PC-9 (cell line): ENCODE results near the gene DECR2. TPM values are rescaled to one million over a fixed set of nuclear protein-coding genes. Genes with fewer than 3 reads are reported as not detected.

Experiments
- BruUV-seq: library from RNA; stranded (reverse); fragments of 400-500 nt; replicated peaks from 2 replicates; lab custom pipeline; 2021; lab: Mats Ljungman, UMichigan
- CTCF ChIA-PET: fragments of 300-600 bp; sonication (Branson Sonifier 250); formaldehyde crosslinking; loops from one replicate; lab custom pipeline; 2022; ENCODE audit warnings: antibody characterized with exemption; lab: Charles Lee
- POLR2A ChIA-PET: fragments of 300-600 bp; sonication (Branson Sonifier 250); formaldehyde crosslinking; loops from one replicate; lab custom pipeline; 2022; ENCODE audit warnings: antibody characterized with exemption; ENCODE audit not compliant: unreplicated experiment; lab: Charles Lee
- DNase-seq, 2 experiments: peaks; one replicate each; pipeline versions ENCODE4 v3.0.0 to v3.0.0-alpha.2; 2015 to 2022; ENCODE audit warnings: mixed read lengths in 1 of 2
- H2AFZ ChIP-seq: fragments of 200-600 bp; sonication (generic); 2 replicates; pipeline ENCODE4 v1.8.1; 2017; ENCODE audit warnings: antibody characterized with exemption
- H3F3A ChIP-seq: fragments of 200-600 bp; sonication (generic); 2 replicates; pipeline ENCODE4 v1.8.1; 2017; ENCODE audit warnings: antibody characterized with exemption, mild to moderate bottlenecking, low read depth; ENCODE audit not compliant: insufficient read depth
- H3K27ac ChIP-seq: fragments of 200-600 bp; sonication (generic); 2 replicates; pipeline ENCODE4 v1.6.1; 2016; ENCODE audit warnings: mixed run types
- H3K27me3 ChIP-seq: fragments of 200-600 bp; sonication (generic); 2 replicates; pipeline ENCODE4 v1.6.1; 2016; ENCODE audit warnings: low read depth, mixed run types; ENCODE audit not compliant: insufficient read depth
- H3K36me3 ChIP-seq: fragments of 200-600 bp; sonication (generic); 2 replicates; pipeline ENCODE4 v1.6.1; 2016; ENCODE audit warnings: low read depth, mixed run types
- H3K4me1 ChIP-seq: fragments of 200-600 bp; sonication (generic); replicated peaks from 2 replicates; pipeline ENCODE4 v1.6.1; 2016; ENCODE audit warnings: mixed run types; ENCODE audit not compliant: insufficient read depth
- H3K4me2 ChIP-seq: fragments of 200-600 bp; sonication (generic); 2 replicates; pipeline ENCODE4 v1.6.1; 2017; ENCODE audit warnings: mixed run types
- H3K4me3 ChIP-seq: fragments of 200-600 bp; sonication (generic); 2 replicates; pipeline ENCODE4 v1.6.1; 2016; ENCODE audit warnings: mixed run types
- H3K79me2 ChIP-seq: fragments of 200-600 bp; sonication (generic); 2 replicates; pipeline ENCODE4 v1.6.1; 2017; ENCODE audit warnings: low read depth, mixed run types
- H3K9me2 ChIP-seq: fragments of 200-600 bp; sonication (generic); 2 replicates; pipeline ENCODE4 v1.8.1; 2017; ENCODE audit warnings: mild to moderate bottlenecking; ENCODE audit not compliant: insufficient read depth
- H3K9me3 ChIP-seq: fragments of 200-600 bp; sonication (generic); 2 replicates; pipeline ENCODE4 v1.8.1; 2016; ENCODE audit warnings: low read depth; ENCODE audit not compliant: insufficient read depth
- H4K20me1 ChIP-seq: fragments of 200-600 bp; sonication (generic); 2 replicates; pipeline ENCODE4 v1.8.1; 2017; ENCODE audit not compliant: insufficient read depth
- EZH2 ChIP-seq: fragments of 200-600 bp; sonication (generic); IDR thresholded peaks from 2 replicates; pipeline ENCODE4 v1.8.0; 2017; ENCODE audit warnings: antibody characterized with exemption, low read depth
- intact Hi-C: fragments of 100-400 bp; cut with micrococcal nuclease; formaldehyde crosslinking; loops from one replicate; pipeline ENCODE4 v1.10.0; 2022; ENCODE audit not compliant: unreplicated experiment
- total RNA-seq: library from RNA; stranded (reverse); gene quantifications from 2 replicates; pipeline ENCODE4 v1.2.3, GENCODE V29; 2021
- TF ChIP-seq, protein P1 (sequence below): fragments of 200-600 bp; sonication (generic); conservative IDR thresholded peaks from 2 replicates; pipeline ENCODE4 v1.6.1; 2017; ENCODE audit warnings: mixed run types, antibody characterized with exemption, mild to moderate bottlenecking, moderate library complexity

Gene DECR2
- total RNA-seq, 1 experiment from 2014 or later = 65.4 TPM

DNA sequence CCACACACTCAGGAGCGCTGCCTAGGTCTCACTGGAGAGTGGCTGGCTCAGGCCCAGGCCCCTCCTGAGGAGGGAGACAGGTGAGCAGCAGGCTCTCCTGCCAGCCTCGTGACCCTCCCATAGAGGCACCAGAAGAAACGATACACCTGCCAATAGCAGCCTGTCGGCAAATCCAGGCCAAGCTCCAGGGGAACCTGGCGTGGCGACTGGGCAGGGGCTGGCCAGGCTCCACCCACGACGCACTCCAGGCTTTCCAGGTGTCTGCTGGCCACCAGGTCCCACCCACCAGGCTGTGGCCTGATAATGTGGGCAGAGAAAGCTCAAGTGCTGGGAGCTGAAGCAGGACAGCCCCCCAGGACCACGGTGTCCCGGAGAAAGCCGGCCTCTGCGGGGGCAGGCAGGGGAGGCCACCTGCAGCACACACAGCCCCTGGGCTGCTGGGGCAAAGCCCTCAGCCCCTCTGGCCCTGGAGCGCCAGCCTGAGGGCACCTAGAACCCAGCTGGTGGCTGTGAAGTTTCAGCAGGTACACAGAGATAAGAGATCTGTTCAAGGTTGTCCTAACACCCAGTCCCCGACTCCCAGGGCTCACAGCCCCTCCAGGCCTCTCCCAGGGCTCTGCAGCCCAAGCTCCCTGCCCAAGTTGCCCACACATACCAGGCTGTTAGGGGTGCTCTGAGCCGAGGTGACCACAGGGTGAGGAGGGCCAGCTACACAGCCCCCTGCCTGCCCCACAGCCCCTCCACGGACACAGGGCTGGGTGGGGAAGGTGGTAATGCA lies 22.3 kb upstream of the DECR2 start:
- TF ChIP-seq, protein P1, sequence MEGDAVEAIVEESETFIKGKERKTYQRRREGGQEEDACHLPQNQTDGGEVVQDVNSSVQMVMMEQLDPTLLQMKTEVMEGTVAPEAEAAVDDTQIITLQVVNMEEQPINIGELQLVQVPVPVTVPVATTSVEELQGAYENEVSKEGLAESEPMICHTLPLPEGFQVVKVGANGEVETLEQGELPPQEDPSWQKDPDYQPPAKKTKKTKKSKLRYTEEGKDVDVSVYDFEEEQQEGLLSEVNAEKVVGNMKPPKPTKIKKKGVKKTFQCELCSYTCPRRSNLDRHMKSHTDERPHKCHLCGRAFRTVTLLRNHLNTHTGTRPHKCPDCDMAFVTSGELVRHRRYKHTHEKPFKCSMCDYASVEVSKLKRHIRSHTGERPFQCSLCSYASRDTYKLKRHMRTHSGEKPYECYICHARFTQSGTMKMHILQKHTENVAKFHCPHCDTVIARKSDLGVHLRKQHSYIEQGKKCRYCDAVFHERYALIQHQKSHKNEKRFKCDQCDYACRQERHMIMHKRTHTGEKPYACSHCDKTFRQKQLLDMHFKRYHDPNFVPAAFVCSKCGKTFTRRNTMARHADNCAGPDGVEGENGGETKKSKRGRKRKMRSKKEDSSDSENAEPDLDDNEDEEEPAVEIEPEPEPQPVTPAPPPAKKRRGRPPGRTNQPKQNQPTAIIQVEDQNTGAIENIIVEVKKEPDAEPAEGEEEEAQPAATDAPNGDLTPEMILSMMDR = no peak
- TF ChIP-seq EZH2 = no peak
- no peak for DNase-seq
- Histone ChIP-seq H3F3A (peaks cover 21% of the 10 kb centered on the region; the same call in 1 of the 2 replicates), H3K27ac (no peak overlapping the region), H3K4me2 (no peak overlapping the region), H3K4me1 (no peaks in the 10 kb centered on the region), H3K36me3 (no peaks in the 10 kb centered on the region), H3K9me2 (no peaks in the 10 kb centered on the region), H3K27me3 (no peaks in the 10 kb centered on the region), H3K4me3 (no peak overlapping the region), H4K20me1 (no peaks in the 10 kb centered on the region), H2AFZ (no peak overlapping the region), H3K79me2 (no peaks in the 10 kb centered on the region), H3K9me3 (no peaks in the 10 kb centered on the region)
- POLR2A ChIA-PET = interaction anchor here (0.7 kb wide), 1 partner anchor 63 kb away, joined by 3 read pairs; no protein-coding TSS in a partner anchor
- BruUV-seq = no TSS peak
- intact Hi-C loops = no loop called here
- CTCF ChIA-PET = no interaction called here

DNA sequence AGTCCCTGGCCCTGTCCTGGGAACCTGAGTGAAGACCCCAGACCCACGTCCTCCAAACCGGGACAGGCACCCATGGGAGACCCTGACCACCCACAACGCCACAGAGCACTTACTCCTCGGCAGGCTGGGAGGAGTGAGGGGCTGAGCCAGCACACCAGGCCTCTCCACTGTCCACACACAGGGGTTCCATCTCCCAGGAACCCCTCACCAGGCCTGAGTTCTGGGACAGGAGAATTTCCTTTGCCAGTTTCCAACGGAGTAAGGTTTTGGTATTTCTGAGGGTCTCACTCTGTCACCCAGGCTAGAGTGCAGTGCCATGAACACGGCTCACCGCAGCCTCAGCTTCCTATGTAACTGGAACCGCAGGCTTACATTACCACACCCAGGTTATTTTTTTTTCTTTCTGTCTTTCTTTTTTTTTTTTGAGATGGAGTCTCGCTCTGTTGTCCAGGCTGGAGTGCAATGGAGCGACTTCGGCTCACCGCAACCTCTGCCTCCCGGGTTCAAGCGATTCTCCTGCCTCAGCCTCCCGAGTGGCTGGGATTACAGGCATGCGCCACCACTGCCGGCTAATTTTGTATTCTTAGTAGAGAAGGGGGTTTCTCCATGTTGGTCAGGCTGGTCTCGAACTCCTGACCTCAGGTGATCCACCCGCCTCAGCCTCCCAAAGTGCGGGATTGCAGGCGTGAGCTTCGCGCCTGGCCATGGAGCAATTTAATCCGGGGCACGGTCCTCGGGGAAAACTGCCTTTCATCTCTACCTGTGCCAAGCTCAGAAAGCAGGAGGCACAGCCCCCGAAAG lies 21.5 kb upstream of the DECR2 start:
- TSS peak; percentile 26 for BruUV-seq
- POLR2A ChIA-PET = no interaction called here

DNA sequence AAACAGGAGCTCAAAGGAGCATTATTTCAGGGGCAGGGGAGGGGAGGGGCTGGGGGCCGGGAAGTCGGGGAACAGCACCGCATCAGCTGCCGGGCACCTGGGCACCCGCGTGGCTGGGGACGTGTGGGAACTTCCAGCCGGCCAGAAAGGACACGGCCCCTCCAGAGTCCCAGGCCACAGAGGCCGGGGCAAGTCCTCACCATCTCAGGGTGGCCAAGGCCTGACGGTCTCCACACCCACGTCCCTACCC lies 21.0 kb upstream of the DECR2 start:
- Histone ChIP-seq H3K4me2 (peak overlapping the region; percentile 86), H3K79me2 (no peaks in the 10 kb centered on the region), H3F3A (peaks cover 26% of the 10 kb centered on the region; the same call in 1 of the 2 replicates), H3K4me1 (no peaks in the 10 kb centered on the region), H4K20me1 (no peaks in the 10 kb centered on the region), H3K27ac (no peak overlapping the region), H3K27me3 (no peaks in the 10 kb centered on the region), H2AFZ (peak overlapping the region; percentile 79; the same call in 1 of the 2 replicates), H3K9me2 (no peaks in the 10 kb centered on the region), H3K9me3 (no peaks in the 10 kb centered on the region), H3K4me3 (peak overlapping the region; percentile 67), H3K36me3 (no peaks in the 10 kb centered on the region)
- TF ChIP-seq, protein P1 = no peak
- TF ChIP-seq EZH2 = no peak
- ChIA-PET POLR2A (no interaction called here), CTCF (interaction anchor here (1.0 kb wide), 1 partner anchor 10 kb away, joined by 3 read pairs; the partner anchor contains the start of gene MRPL28)
- intact Hi-C loops = loop anchor here (10.0 kb wide), 1 partner anchor 264 kb away; the partner anchor contains the start of genes MCRIP2 and WDR90
- DNase-seq = no peak
- BruUV-seq = no TSS peak

More for the DNA sequence above, 21.5 kb upstream of the DECR2 start:
- no peaks in the 10 kb centered on the region for H3K9me3 ChIP-seq
- H3K4me2 ChIP-seq = peak overlapping the region; percentile 86
- CTCF ChIA-PET = no interaction called here
- H3K27me3 ChIP-seq = no peaks in the 10 kb centered on the region
- H3K4me3 ChIP-seq = peak overlapping the region; percentile 67; the same call in 1 of the 2 replicates
- DNase-seq = no peak
- H4K20me1 ChIP-seq = no peaks in the 10 kb centered on the region
- H2AFZ ChIP-seq = no peak overlapping the region
- no peaks in the 10 kb centered on the region for H3K9me2 ChIP-seq
- H3F3A ChIP-seq = peaks cover 26% of the 10 kb centered on the region; the same call in 1 of the 2 replicates
- H3K4me1 ChIP-seq = no peaks in the 10 kb centered on the region
- H3K27ac ChIP-seq = no peak overlapping the region
- intact Hi-C loops = loop anchor here (10.0 kb wide), 1 partner anchor 265 kb away; the partner anchor contains the start of genes MCRIP2 and WDR90
- TF ChIP-seq, protein P1 = no peak
- TF ChIP-seq EZH2 = no peak
- H3K79me2 ChIP-seq = no peaks in the 10 kb centered on the region
- H3K36me3 ChIP-seq = no peaks in the 10 kb centered on the region
